HCT116 (cell line): Measurements from ENCODE around the gene KDM2B. TPM values are rescaled to one million over a fixed set of nuclear protein-coding genes. Genes with fewer than 3 reads are reported as not detected.

Source experiments
- ATAC-seq: fragments of 200-7000 bp; cut with Tn5 transposase; 2 replicates; pipeline ENCODE4 v1.9.1; 2020; ENCODE audit warnings: mild to moderate bottlenecking, moderate library complexity
- BruUV-seq: library from RNA; stranded (reverse); fragments of 400-500 nt; replicated peaks from 2 replicates; lab custom pipeline; 2021; lab: Mats Ljungman, UMichigan
- CTCF ChIA-PET: fragments of 300-600 bp; sonication (Branson Sonifier 250); formaldehyde crosslinking; loops from one replicate; lab custom pipeline; 2021; ENCODE audit warnings: antibody characterized with exemption; lab: Charles Lee
- POLR2A ChIA-PET: fragments of 300-600, 350-600 bp; sonication (Branson Sonifier 250); formaldehyde crosslinking; loops from one replicate; lab custom pipeline; 2021; ENCODE audit warnings: antibody characterized with exemption; lab: Charles Lee
- RAD21 ChIA-PET, 2 experiments: fragments of 300-600 bp; sonication (Branson Sonifier 250); formaldehyde crosslinking; loops; one replicate each; lab custom pipeline; 2023; ENCODE audit warnings: low total read pairs in 2 of 2; ENCODE audit not compliant: uncharacterized antibody in 2 of 2, unreplicated experiment in 2 of 2, low non-redundant PET in 1 of 2; lab: Charles Lee
- DNase-seq: peaks from one replicate; pipeline ENCODE4 v3.0.0-alpha.2; 2010; ENCODE audit warnings: low read depth, low spot score
- H2AFZ ChIP-seq: fragments of 200-600 bp; shearing (Covaris generic), sonication (generic); 2 replicates; pipeline ENCODE4 v1.6.1; 2017; ENCODE audit warnings: low read depth, mixed run types, mixed read lengths, antibody characterized with exemption, low read length; ENCODE audit not compliant: poor library complexity, severe bottlenecking
- H3K27ac ChIP-seq: 2 replicates; pipeline ENCODE4 v1.5.1; 2012; ENCODE audit warnings: low read depth, low read length
- H3K27me3 ChIP-seq: fragments of 200-600 bp; sonication (generic); 2 replicates; pipeline ENCODE4 v1.6.1; 2016; ENCODE audit warnings: mixed run types, low read length, mixed read lengths; ENCODE audit not compliant: insufficient read depth
- H3K36me3 ChIP-seq, 2 experiments: fragments of 200-500 bp in 1 of 2; fragments of 200-600 bp in 1 of 2; sonication (Bioruptor generic) in 1 of 2; sonication (generic) in 1 of 2; 2 replicates each; pipeline versions ENCODE4 v1.5.1 to v1.6.1; 2014 to 2016; ENCODE audit warnings: low read length in 2 of 2, inconsistent platforms in 1 of 2, mixed read lengths in 1 of 2, mixed run types in 1 of 2; ENCODE audit not compliant: insufficient read depth in 2 of 2, control insufficient read depth in 1 of 2
- H3K4me1 ChIP-seq, 2 experiments: fragments of 200-600 bp in 1 of 2; sonication (generic) in 1 of 2; 2 replicates each; pipeline versions ENCODE4 v1.5.1 to v1.6.1; 2012 to 2017; ENCODE audit warnings: low read length in 2 of 2, inconsistent platforms in 1 of 2, mild to moderate bottlenecking in 1 of 2, mixed read lengths in 1 of 2, mixed run types in 1 of 2, moderate library complexity in 1 of 2; ENCODE audit not compliant: insufficient read depth in 2 of 2, control insufficient read depth in 1 of 2
- H3K4me2 ChIP-seq: fragments of 200-600 bp; sonication (generic); 2 replicates; pipeline ENCODE4 v1.6.1; 2017; ENCODE audit warnings: mixed run types, low read length, mixed read lengths
- H3K4me3 ChIP-seq, 2 experiments: fragments of 200-600 bp in 1 of 2; sonication (generic) in 1 of 2; replicated peaks in 1 of 2; 2 replicates each; pipeline ENCODE4 v1.5.1; 2011 to 2016; ENCODE audit warnings: low read length in 2 of 2, control low read depth in 1 of 2, low read depth in 1 of 2, mild to moderate bottlenecking in 1 of 2, mixed read lengths in 1 of 2, mixed run types in 1 of 2
- H3K79me2 ChIP-seq: fragments of 200-600 bp; sonication (generic); 2 replicates; pipeline ENCODE4 v1.6.1; 2017; ENCODE audit warnings: mild to moderate bottlenecking, mixed run types, low read length, moderate library complexity, mixed read lengths; ENCODE audit not compliant: insufficient read depth
- H3K9ac ChIP-seq: fragments of 200-600 bp; sonication (generic); 2 replicates; pipeline ENCODE4 v1.6.1; 2016; ENCODE audit warnings: low read length, mixed read lengths
- H3K9me2 ChIP-seq: fragments of 200-600 bp; sonication (generic), shearing (Covaris generic); 2 replicates; pipeline ENCODE4 v1.6.1; 2017; ENCODE audit warnings: mixed run types, mild to moderate bottlenecking, moderate library complexity; ENCODE audit not compliant: insufficient read depth
- H3K9me3 ChIP-seq, 2 experiments: fragments of 200-500 bp in 1 of 2; fragments of 200-600 bp in 1 of 2; sonication (Bioruptor generic) in 1 of 2; sonication (generic) in 1 of 2; 2 replicates each; pipeline ENCODE4 v1.6.1; 2014 to 2017; ENCODE audit warnings: low read length in 2 of 2, mixed read lengths in 2 of 2, inconsistent platforms in 1 of 2, low read depth in 1 of 2, mild to moderate bottlenecking in 1 of 2, mixed run types in 1 of 2, moderate library complexity in 1 of 2; ENCODE audit not compliant: control insufficient read depth in 1 of 2, insufficient read depth in 1 of 2
- H4K20me1 ChIP-seq: fragments of 200-600 bp; sonication (generic), shearing (Covaris generic); 2 replicates; pipeline ENCODE4 v1.6.1; 2017; ENCODE audit warnings: mixed run types, mild to moderate bottlenecking, moderate library complexity; ENCODE audit not compliant: insufficient read depth
- CBX3 ChIP-seq: IDR thresholded peaks from 2 replicates; pipeline ENCODE4 v1.6.1; 2012; ENCODE audit warnings: low read depth
- CEBPB ChIP-seq: IDR thresholded peaks from 2 replicates; pipeline ENCODE4 v1.6.1; 2012; ENCODE audit warnings: low read depth
- EGR1 ChIP-seq: IDR thresholded peaks from 2 replicates; pipeline ENCODE4 v1.6.1; 2012; ENCODE audit warnings: low read depth
- EZH2 ChIP-seq: fragments of 200-600 bp; sonication (generic); IDR thresholded peaks from 2 replicates; pipeline ENCODE4 v1.6.1; 2017; ENCODE audit warnings: antibody characterized with exemption, mixed run types
- FOSL1 ChIP-seq: IDR thresholded peaks from 2 replicates; pipeline ENCODE4 v1.6.1; 2012; ENCODE audit warnings: low read depth
- JUND ChIP-seq: IDR thresholded peaks from 2 replicates; pipeline ENCODE4 v1.6.1; 2012
- SIN3A ChIP-seq: IDR thresholded peaks from 2 replicates; pipeline ENCODE4 v1.6.1; 2012; ENCODE audit warnings: low read depth
- SRF ChIP-seq: IDR thresholded peaks from 2 replicates; pipeline ENCODE4 v1.6.1; 2012; ENCODE audit warnings: low read depth
- YY1 ChIP-seq: IDR thresholded peaks from 2 replicates; pipeline ENCODE4 v1.6.1; 2011; ENCODE audit warnings: low read length, low read depth, moderate library complexity, mild to moderate bottlenecking; ENCODE audit not compliant: insufficient replicate concordance; ENCODE audit errors: extremely low read depth
- ZBTB33 ChIP-seq: IDR thresholded peaks from 2 replicates; pipeline ENCODE4 v1.6.1; 2011; ENCODE audit warnings: mild to moderate bottlenecking, low read length, moderate library complexity; ENCODE audit not compliant: insufficient replicate concordance; ENCODE audit errors: extremely low read depth
- ZFX ChIP-seq: fragments of 450-650 bp; IDR thresholded peaks from 2 replicates; pipeline ENCODE4 v1.6.1; 2017
- ZNF274 ChIP-seq: fragments of 200-500 bp; sonication (Bioruptor generic); IDR thresholded peaks from 2 replicates; pipeline ENCODE4 v1.6.1; 2014; ENCODE audit warnings: mild to moderate bottlenecking, low read depth, low read length, inconsistent platforms
- intact Hi-C: fragments of 100-400 bp; cut with micrococcal nuclease; formaldehyde crosslinking; loops from 2 replicates; pipeline ENCODE4 v1.10.0; 2022
- total RNA-seq: library from RNA; stranded (reverse); gene quantifications from one replicate; pipeline ENCODE4 v1.2.1, GENCODE V29; 2021; ENCODE audit not compliant: unreplicated experiment
- TF ChIP-seq, protein P1 (sequence below), 3 experiments: fragments of 200-600 bp in 1 of 3; sonication (generic) in 1 of 3; IDR thresholded peaks in 2 of 3; conservative IDR thresholded peaks in 1 of 3; 2 replicates each; pipeline ENCODE4 v1.5.1; 2012 to 2017; ENCODE audit warnings: low read depth in 2 of 3, low read length in 2 of 3, antibody characterized with exemption in 1 of 3, borderline replicate concordance in 1 of 3, control low read depth in 1 of 3, mild to moderate bottlenecking in 1 of 3, mixed read lengths in 1 of 3, mixed run types in 1 of 3, moderate library complexity in 1 of 3; ENCODE audit not compliant: insufficient read depth in 1 of 3
- TF ChIP-seq, protein P2 (sequence below): IDR thresholded peaks from 2 replicates; pipeline ENCODE4 v1.6.1; 2012

The KDM2B gene
- total RNA-seq, 1 experiment from 2014 or later = 36.7 TPM

DNA sequence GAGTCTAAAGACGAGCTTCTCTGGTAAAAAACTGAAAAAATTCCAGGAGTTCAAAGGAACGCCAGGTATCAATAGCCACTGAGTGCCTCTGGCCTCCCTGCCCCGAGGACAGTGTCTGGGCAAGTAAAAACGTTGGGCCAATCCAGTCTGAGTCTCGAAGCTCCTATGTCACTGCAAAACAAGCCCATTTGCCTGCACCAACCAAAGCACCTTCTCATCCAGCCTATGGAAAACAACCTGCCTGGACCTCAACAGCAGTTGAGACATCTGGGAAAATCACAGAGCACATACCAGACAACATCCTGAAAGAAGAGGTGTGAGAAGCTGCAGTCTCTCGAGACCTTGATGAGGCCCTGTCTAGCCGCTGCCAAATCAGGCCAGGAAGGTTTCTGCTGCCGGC lies 124.3 kb downstream of the KDM2B start:
- ChIA-PET CTCF (no interaction called here), POLR2A (no interaction called here), RAD21 (no interaction called here)
- intact Hi-C loops = no loop called here
- BruUV-seq = no TSS peak
- no peaks in the 10 kb centered on the region for H3K9me3 ChIP-seq
- H3K4me1 ChIP-seq = no peaks in the 10 kb centered on the region
- peaks cover 0 to 5% of the 10 kb centered on the region in 2 experiments; a peak in 1 of 4 replicates for H3K36me3 ChIP-seq
- no peaks in the 10 kb centered on the region for H3K27me3 ChIP-seq
- no peak overlapping the region for H3K9ac ChIP-seq
- H3K4me2 ChIP-seq = no peak overlapping the region
- no peaks in the 10 kb centered on the region for H4K20me1 ChIP-seq
- H3K9me2 ChIP-seq = no peaks in the 10 kb centered on the region
- TF ChIP-seq JUND (no peak), EZH2 (no peak), CBX3 (no peak), SRF (no peak), ZFX (no peak), SIN3A (no peak)
- TF ChIP-seq, protein P1, sequence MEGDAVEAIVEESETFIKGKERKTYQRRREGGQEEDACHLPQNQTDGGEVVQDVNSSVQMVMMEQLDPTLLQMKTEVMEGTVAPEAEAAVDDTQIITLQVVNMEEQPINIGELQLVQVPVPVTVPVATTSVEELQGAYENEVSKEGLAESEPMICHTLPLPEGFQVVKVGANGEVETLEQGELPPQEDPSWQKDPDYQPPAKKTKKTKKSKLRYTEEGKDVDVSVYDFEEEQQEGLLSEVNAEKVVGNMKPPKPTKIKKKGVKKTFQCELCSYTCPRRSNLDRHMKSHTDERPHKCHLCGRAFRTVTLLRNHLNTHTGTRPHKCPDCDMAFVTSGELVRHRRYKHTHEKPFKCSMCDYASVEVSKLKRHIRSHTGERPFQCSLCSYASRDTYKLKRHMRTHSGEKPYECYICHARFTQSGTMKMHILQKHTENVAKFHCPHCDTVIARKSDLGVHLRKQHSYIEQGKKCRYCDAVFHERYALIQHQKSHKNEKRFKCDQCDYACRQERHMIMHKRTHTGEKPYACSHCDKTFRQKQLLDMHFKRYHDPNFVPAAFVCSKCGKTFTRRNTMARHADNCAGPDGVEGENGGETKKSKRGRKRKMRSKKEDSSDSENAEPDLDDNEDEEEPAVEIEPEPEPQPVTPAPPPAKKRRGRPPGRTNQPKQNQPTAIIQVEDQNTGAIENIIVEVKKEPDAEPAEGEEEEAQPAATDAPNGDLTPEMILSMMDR (IDR thresholded peaks at IDR 0.05 in 2 of 3, conservative IDR thresholded peaks at IDR 0.05 in 1 of 3; ENCODE audit: borderline replicate concordance in 1 of 3, insufficient read depth in 1 of 3, low read depth in 2 of 3, low read length in 2 of 3) = no peak
- TF ChIP-seq, protein P2, sequence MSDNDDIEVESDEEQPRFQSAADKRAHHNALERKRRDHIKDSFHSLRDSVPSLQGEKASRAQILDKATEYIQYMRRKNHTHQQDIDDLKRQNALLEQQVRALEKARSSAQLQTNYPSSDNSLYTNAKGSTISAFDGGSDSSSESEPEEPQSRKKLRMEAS = no peak
- no peak for ATAC-seq
- no peak overlapping the region for H3K4me3 ChIP-seq
- no peak for DNase-seq
- no peak overlapping the region for H2AFZ ChIP-seq
- H3K27ac ChIP-seq = no peak overlapping the region
- H3K79me2 ChIP-seq = peaks cover 74% of the 10 kb centered on the region

- intact Hi-C loops = no loop called here
- ATAC-seq (no peak), DNase-seq (no peak)
- H3K9ac ChIP-seq = no peak overlapping the region
- no peak overlapping the region for H3K27ac ChIP-seq
- CTCF ChIA-PET = no interaction called here
- H3K79me2 ChIP-seq = peaks cover 67% of the 10 kb centered on the region
- POLR2A ChIA-PET = no interaction called here
- no peak overlapping the region for H2AFZ ChIP-seq
- no peaks in the 10 kb centered on the region for H3K27me3 ChIP-seq
- H3K4me3 ChIP-seq = no peak overlapping the region
- H3K36me3 ChIP-seq = peaks cover 0 to 5% of the 10 kb centered on the region in 2 experiments; a peak in 1 of 4 replicates
- no peaks in the 10 kb centered on the region for H3K9me2 ChIP-seq
- no TSS peak for BruUV-seq
- RAD21 ChIA-PET = no interaction called here
- H3K4me1 ChIP-seq = no peaks in the 10 kb centered on the region
- no peaks in the 10 kb centered on the region for H3K9me3 ChIP-seq
- H4K20me1 ChIP-seq = no peaks in the 10 kb centered on the region
- H3K4me2 ChIP-seq = no peak overlapping the region
- TF ChIP-seq ZBTB33 (no peak), EGR1 (no peak), YY1 (no peak), CEBPB (no peak), FOSL1 (no peak), ZNF274 (no peak), SIN3A (no peak)
- TF ChIP-seq, protein P2 = no peak
These were observed 124.9 kb downstream of the KDM2B start for GRCh38 chr12:121455766-121456420.
